Tibial nerve (tissue), 3 donors: ENCODE data around the gene BBS4.

Experiments
- POLR2A ChIP-seq, 2 donors: fragments of 450-650 bp; IDR thresholded peaks; one replicate each; pipeline ENCODE4 v1.6.1; 2017; ENCODE audit warnings: antibody characterized with exemption in 2 of 2, mild to moderate bottlenecking in 2 of 2, moderate library complexity in 2 of 2
- TF ChIP-seq, protein P1 (sequence below), 5 experiments: fragments of 200-600 bp in 3 of 5; fragments of 450-650 bp in 2 of 5; sonication (generic) in 3 of 5; IDR thresholded peaks; one replicate each; pipeline ENCODE4 v1.5.1; 2016 to 2019; ENCODE audit warnings: antibody characterized with exemption in 5 of 5, mild to moderate bottlenecking in 3 of 5, moderate library complexity in 2 of 5

DNA sequence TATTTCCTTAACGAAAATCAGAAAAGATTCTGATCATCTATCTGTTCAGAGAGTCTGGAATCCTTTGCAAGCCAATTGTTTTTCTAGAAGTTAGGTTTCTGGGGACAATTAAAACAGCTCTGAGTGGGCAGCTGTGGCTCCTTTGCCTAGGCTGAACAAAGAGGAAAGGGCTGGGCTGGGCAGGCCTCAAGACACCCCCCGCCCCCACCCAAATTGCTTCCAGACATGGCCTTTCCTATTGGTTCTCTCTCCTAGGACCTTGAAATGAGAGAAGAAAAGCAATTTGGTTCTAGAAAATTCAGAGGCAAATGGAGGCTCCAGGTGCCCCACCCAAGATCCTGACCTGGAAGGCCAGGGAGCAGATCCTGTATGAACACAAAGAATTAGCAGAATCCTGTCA, 99.8 kb downstream of the BBS4 start:
- TF ChIP-seq, protein P1, sequence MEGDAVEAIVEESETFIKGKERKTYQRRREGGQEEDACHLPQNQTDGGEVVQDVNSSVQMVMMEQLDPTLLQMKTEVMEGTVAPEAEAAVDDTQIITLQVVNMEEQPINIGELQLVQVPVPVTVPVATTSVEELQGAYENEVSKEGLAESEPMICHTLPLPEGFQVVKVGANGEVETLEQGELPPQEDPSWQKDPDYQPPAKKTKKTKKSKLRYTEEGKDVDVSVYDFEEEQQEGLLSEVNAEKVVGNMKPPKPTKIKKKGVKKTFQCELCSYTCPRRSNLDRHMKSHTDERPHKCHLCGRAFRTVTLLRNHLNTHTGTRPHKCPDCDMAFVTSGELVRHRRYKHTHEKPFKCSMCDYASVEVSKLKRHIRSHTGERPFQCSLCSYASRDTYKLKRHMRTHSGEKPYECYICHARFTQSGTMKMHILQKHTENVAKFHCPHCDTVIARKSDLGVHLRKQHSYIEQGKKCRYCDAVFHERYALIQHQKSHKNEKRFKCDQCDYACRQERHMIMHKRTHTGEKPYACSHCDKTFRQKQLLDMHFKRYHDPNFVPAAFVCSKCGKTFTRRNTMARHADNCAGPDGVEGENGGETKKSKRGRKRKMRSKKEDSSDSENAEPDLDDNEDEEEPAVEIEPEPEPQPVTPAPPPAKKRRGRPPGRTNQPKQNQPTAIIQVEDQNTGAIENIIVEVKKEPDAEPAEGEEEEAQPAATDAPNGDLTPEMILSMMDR (IDR thresholded peaks at IDR 0.05), result no peak
- TF ChIP-seq POLR2A (IDR thresholded peaks at IDR 0.05), result no peak
